Stimulated activated CD4-positive, alpha-beta T cell treated with anti-CD3 and anti-CD28 coated beads, Interleukin-15, amount 100 ng/mL, for 1 hour (primary cell): Measurements from ENCODE around the gene ORC6.
"Not testable (repeated sequence)": the region's sequence is repeated elsewhere in the genome, so short reads cannot be mapped to it uniquely, and the experiment has no call there.

Experiments used
- DNase-seq, 2 donors: peaks; one replicate each; pipeline ENCODE4 v3.0.0-alpha.2; 2020; ENCODE audit warnings: low read depth in 1 of 2, low spot score in 1 of 2

Gene ORC6, protein sequence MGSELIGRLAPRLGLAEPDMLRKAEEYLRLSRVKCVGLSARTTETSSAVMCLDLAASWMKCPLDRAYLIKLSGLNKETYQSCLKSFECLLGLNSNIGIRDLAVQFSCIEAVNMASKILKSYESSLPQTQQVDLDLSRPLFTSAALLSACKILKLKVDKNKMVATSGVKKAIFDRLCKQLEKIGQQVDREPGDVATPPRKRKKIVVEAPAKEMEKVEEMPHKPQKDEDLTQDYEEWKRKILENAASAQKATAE

DNA sequence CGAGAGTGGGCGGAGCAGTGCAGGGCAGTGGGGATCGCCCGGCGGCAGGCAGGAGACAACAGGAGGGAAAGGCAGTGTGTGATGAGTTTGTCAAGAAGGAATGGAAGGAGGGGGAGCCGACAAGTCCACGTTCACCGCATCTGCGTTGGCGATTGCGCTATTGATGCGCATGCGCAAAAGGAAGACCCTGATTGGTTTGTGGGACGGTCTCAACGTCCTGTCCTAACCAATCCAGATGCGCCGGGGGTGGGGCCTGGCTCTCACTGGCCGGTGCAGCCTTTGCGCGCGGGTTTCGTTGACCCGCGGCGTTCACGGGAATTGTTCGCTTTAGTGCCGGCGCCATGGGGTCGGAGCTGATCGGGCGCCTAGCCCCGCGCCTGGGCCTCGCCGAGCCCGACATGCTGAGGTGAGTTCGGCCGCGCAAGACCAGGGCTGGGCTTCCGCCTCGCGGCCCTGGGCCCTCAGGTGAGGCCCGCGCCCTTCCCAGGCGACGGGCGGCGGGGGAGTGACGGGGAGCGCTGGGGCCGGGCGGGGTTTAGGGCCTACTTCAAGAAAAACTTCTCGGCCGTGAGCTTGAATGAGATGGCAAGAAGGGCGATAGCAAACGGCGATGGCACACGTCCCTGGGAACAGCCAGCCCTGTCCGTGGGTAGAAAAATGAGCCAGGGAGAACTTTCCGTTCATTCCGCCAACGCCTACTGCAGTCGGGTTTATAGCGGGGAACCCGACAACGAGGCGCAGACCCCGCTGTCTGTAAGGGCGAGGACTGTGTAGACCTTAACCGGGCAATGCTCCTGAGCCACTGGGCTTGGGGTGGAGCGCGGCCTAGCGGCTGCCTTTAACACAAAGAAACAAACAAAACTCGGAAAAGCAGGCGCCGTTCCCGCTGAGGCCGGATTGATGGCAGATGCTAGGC, at the start of gene ORC6:
TSS of gene ORC6 (plus strand) at position 295 of the 916 bp plus-strand sequence. CDS start at position 342, 47 bp downstream.
- DNase-seq: peak; percentile 92 to 94

DNA sequence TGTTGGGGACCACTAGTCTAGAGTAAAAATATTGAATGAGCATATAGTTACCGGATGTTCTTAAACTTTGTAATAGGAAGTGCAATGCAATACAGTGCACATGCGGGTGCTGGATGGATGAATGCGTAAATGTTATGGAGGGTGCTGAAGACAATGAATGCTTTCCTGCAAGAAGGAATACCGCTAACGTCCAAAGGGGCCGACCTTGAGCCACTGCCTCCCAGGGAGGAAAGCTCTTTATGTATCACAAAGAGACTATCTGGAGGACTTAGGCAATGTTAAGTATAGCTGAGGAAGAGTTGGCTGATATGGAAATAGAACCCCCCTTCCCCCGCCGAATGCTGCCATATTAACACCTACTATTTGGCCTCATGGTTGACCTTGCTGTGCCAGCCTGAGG, 40.8 kb upstream of the ORC6 start:
- no peak for DNase-seq

DNA sequence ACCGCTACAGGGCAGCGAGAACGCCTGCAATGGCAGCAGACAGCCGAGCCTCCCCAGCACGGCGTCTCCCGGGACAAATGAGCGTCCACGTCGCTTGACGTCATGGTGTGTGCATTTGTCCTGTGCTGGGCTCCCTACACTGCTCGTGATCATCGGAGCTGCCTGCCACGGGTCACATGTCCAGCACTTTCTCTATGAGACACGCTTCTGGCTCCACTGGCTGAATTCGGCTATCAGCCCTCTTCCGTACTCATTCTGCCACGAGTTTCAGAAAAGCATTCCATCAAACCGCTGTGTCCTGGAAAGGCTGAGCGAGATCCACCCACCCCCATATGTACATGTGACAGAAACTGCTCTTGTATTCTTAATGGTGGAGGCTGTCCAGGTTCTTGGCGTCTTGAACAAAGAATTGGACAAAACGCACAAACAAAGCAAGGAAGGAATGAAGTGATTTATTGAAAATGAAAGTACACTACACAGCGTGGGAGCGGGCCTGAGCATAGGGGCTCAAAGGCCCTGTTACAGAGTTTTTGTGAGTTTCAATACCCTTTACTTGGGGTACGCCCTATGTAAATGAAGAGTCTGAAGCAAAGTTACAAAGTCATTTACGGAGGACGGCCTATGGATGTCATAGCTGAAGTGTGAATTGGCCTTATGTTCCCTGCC, 39.7 kb upstream of the ORC6 start:
- no peak for DNase-seq

DNA sequence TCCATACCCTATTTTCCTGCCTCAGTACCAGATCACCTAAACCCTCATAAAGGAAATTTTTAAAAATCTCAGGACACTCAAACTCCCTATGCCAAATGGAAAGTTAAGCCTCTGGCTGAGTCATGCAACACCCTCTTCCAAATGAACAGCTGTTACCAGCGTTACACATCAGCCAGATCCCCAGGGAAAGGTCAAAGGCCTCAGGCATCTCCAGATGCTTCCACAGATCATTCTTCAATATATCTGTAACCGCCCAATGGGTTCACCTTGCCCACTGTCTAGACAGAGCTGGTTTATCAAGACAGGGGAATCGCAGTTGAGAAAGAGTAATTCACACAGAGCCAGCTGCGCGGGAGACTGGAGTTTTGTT, 39.2 kb upstream of the ORC6 start:
- DNase-seq: no peak

DNA sequence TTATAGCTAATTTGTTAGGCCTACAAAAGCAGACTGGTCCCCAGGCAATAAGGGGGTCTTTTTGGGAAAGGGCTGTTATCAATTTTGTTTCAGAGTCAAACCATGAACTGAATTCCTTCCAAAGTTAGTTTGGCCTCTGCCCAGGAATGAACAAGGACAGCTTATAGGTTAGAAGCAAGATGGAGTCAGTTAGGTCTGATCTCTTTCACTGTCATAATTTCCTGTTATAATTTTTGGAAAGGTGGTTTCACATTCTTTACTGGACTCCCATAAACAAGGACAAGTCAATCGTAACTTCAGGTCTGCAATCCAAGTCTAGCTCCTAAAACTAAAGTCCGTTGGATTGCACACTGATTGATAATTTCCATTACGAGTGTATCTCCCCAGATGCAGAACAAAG, 38.2 kb upstream of the ORC6 start:
- DNase-seq: no peak

DNA sequence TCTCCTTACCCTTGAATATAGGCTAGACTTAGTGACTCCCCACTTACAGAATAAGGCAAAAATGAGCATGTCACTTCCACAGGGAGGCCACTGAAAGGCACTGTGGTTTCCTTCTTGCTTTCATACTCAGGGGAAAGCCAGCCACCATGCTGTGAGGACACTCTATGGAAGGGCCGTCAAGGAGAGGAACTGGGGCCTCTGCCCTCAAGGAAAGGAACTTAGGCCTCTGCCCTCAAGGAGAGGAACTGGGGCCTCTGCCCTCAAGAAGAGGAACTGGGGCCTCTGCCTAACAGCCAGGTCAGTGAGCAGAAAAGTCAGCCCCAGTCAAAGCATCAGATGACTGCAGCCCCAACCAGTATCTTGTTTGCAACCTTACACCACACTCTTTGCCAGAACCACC, 30.5 kb upstream of the ORC6 start:
- DNase-seq: no peak

DNA sequence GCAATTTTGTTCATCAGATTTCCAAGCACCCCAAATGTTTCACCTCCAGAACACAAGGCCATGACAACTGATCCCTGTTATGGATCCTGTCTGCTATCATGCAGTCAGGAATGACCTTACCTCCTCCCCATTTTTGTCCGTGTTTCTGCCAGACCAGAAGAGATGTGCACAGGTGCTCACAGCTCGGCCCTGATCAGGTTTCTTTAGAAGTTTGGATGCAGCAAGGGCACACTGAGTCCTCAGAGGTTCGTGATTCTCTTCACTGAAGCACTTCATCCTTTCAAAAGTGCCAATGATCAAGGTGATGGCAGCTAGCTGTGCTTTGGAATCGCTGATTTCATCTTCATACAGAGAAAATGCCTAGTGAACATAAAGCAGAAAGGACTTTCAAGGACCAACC, 27.3 kb upstream of the ORC6 start:
- no peak for DNase-seq

DNA sequence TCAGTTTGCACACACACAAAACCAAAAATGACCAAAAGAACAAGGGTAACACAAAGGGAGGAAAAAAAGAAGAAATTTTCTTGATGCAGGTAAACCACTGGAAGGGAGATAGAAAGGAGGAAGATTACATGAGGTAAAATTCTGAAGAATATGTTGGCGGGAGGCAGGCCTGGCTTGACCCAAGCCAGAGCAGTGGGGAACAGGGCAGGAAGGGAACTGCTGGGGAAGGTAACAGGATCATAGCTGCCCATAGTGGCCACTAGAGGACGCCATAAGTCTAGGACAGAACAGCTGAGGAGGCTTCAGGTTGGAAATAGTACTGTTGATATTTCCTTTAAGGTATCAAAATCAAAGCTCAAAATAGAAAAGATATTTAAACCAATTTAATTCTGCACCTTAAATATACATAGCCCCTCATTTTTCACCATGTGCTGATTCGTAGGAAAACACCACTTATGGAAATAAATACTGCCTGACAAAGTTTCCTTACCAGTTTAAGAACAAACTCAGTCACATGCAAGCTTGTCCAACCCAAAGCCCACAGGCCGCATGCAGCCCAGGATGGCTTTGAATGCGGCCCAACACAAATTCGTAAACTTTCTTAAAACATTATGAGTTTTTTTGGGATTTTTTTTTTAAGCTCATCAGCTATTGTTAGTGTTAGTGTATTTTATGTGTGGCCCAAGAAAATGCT, 16.0 kb upstream of the ORC6 start:
- no peak for DNase-seq

DNA sequence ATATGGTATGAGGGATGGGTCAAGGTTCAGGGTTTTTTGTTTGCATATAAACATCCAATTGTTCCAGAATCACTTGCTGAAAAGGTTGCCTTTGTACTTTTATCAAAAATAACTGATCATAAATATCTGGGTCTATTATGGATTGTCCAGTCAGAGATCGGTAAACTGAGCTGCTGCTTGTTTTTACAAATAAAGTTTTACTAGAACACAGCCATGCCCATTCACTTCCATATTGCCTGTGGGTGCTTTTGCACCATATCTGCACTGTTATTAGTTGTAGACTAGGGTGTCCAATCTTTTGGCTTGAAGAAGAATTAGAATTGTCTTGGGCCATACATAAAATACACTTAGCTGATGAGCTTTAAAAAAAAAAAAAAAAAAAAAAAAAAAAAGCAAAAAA, 11.5 kb upstream of the ORC6 start:
- not testable (repeated sequence) for DNase-seq

DNA sequence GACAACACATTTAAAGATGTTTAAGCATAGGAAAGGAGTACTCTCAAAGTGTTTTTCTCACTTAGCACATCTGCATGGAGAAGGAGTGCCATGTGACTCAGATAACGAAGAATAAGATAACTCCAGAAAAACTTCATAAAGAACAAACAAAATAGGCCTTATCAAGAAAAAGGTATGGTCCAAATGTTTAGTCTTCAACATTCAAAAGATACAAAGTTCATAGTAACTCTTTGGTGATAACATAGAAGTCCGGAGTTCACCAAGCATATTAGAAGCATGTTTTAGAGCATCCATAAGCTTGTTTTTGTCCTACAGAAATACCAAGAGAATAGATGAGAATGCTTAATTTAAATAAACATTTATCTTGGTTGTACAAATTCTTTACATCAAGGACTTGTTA, 7.6 kb upstream of the ORC6 start:
- DNase-seq: not testable (repeated sequence)

DNA sequence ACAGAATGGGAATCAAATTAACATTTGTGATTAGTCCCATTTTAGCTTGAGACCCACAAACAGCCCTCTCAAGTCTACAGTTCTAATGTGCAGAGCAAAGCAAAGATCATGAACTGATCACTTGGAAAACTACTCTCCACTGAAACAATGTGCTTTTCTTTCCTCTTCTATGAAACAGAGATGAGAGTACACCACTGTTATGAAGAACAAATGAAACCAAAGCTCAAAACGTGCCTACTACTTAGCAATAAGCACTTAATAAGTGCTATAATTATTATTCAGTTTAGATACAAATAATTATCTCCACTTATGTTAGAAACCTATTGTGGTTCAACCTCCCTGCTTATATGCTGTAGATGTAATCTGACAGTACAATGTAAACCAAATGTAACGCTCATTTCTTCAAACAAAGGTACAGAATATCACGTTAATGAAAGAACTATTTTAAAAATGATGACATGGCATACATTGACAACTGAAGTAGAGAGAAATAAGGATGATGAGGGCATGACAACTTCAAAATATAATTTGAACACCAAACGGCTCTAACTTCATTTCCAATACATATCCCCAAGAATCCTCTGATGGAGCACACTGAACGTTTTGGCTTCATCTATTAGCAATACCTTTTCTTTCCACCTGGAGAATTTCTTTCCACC, 2.5 kb upstream of the ORC6 start:
- DNase-seq: no peak

DNA sequence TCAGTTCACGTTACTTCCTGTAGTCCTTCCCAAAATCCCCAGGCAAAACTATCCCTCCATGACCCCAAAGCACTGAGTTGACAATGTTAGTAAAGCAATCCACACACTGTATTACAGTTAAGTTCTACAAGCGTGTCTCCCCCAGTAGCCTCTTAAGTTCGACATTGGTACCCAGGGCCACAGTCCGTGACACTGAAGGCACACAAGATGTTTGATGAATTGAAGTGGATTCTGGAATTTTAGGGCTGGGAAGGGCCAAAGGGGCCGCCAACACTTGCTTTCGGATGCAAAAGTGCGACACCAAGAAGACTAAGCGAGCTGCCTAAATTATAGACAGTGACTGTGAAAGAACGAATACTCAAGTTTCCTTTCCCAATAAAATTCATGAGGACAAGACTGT, 2.0 kb upstream of the ORC6 start:
- no peak for DNase-seq

DNA sequence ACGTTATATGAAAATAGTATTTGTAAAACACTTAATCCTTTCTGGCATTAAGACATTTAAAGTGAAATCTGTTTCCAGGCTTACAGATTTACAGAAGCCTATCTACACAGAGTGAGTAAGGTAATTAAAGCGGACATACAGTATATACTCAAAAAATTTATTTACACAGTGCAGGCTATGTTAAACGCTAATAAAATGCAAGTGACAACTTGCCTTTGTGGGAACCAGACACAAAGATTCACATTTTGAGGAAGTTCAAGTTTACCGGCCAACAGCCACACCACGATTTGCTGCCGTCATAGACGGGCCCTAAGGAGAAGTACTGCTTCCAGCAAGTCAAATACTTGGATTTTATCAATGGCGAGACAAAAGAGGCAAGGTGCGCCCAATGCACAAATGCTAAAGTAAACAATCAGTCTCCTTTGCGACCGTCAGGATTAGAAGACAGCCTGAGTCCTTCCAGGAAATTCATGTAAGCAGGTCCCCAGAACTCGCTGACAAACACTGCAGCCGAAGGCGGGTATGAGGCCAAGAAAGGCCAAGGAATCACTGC, 1.3 kb upstream of the ORC6 start:
- DNase-seq: no peak

DNA sequence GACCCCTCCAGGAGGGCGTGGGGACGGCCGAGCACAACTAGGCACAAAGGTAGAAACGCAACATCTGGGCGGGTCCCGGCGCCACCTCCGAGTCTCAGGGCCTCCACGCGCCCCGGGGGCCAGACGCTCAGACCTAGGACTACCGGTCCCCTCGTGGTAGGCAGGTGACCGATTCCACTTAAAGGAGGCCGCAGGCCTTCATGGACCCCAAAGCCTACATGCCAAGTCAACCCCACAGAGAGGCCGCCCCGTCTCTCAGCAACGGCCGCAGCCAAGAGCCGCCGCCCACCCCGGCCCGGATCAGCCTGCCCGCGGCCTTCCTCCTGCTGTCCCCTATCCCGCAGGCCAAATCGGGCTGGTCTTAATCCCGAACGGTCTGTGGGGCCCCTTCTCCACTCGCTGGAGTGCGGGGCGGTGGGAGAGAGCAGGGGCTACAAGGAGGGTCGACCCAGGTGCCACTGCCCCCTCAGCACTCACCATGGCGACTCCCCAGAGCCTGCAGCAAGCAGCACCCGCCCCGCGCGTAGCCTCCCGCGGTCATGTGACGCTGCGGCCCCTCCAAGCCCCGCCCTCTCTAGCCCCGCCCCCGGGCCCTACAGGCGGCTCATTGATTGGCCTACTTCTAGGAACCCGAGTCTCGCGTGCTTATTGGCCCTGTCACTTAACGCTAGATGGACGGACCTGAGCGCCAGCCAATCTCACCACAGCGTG, 650 bp upstream of the ORC6 start, which contains the start of gene VPS35:
TSS of gene VPS35 (minus strand) at position 525 of the 711 bp plus-strand sequence. CDS start at position 480, 45 bp downstream.
- DNase-seq: peak; percentile 99 to 100

DNA sequence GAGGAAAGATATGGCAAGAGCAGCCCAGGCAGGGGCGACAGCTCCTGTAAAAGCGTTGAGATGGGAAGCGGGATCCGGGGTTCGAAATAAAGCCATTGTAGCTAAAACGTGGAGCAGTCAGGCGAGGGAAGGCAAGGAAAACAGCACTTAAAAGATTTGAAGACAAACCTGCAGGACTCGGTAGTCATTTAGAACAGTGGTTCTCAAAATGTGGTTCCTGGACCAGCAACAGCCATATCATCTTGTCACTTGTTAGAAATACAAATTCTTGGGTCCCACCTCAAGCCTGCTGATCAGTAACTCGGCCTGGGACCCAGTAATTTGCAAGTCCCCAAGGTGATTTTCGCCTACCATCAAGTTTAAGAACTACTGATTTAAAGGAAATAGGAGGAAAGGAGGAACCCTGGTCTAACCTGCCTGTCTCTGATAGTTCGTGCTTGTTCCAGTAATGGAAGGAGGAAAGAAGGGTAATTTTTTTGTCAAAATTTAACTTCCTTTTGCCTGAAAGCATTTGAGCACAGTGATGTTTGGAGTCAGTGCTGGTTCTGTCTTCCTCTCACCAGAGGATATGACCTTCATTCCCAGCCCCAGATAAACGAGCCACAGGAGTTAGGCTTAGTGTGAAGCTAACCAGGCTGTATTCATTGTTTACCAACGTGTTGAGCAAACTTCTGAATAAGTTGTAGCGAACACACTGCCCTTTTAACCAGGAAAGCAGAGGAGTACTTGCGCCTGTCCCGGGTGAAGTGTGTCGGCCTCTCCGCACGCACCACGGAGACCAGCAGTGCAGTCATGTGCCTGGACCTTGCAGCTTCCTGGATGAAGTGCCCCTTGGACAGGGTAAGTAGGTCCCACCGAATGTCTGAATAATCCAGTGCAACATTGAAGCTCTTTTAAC, 1.1 kb downstream of the ORC6 start:
- DNase-seq: no peak

DNA sequence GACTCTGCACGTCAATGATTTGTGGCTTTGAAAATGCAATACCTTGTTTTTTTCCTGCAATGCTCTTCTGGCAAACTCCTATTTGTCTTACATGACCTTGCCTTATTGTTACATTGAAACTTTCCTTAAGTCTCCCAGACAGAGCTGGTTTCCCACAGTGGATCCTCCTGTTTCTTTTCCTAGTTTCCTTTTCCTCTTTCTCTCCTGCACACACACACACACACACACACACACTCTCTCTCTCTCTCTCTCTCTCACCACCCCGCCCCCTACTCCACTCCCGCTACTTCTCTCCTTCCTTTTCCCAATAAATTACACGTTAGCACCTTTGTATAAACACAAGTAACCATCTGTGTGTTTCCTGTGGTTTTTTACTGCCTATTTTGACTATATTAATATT, 2.3 kb downstream of the ORC6 start:
- DNase-seq: no peak

DNA sequence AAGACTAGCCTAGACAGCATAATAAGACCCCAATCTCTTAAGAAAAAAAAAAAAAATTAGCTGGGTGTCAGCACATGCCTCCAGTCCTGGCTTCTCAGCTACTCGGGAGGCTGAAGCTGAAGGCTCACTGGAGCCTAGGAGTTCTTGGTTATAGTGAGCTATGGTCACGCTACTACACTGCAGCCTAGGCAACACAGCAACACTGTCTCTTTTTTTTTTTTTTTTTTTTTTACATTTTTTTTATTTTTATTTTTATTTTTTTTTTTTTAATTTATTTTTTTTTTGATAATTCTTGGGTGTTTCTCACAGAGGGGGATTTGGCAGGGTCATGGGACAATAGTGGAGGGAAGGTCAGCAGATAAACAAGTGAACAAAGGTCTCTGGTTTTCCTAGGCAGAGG, 4.1 kb downstream of the ORC6 start:
- DNase-seq: no peak

DNA sequence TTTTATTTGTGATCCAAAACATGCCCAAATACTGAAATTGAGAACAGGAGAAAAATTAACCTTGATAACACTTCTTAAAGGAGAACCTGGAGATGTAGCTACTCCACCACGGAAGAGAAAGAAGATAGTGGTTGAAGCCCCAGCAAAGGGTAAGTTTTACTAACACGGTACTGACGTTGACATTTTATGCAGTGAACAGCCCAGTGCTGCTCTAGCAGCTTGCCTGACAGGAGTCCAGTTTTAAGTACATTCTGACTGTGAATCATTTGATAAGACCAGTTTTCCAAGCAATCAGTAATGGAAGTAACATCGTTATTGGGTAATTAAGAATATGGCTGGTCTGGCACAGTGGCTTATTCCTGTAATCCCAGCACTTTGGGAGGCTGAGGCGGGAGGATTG, 6.5 kb downstream of the ORC6 start:
- no peak for DNase-seq

DNA sequence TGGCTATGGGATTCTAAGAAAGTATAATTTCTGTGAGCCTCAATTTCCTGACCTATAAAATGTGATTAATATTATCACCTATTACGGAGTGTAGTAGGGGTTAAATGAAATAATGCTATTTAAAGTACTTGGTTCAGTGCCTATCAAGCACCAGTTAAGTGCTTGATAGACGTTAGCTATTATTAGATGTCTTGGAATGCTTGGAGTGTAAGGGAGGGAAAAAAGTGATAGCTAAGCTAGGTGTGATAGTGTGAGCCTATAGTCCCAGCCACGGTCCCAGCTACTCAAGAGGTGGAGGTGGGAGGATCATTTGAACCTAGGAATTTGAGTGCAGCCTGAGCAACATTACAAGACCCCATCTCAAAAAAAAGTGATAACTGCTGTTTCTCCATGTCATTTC, 7.5 kb downstream of the ORC6 start:
- DNase-seq: no peak
